ENCODE data around the gene TMEM171. TPM values are rescaled to one million over a fixed set of nuclear protein-coding genes. Genes with fewer than 3 reads are reported as not detected.

The TMEM171 gene
- total RNA-seq, 2 experiments from 2014 or later = not detected

GRCh38 chr5:73126381-73126780 is 6.0 kb downstream of the TMEM171 start:
- H3K36me3 Mint-ChIP-seq (ENCODE audit: low read depth) = no peaks in the 10 kb centered on the region
- TF ChIP-seq CTCF (IDR thresholded peaks at IDR 0.05) = no peak
- no peak overlapping the region for H3K27ac Mint-ChIP-seq

GRCh38 chr5:73126957-73127356 is 6.6 kb downstream of the TMEM171 start:
- Mint-ChIP-seq H3K9me3 (no peaks in the 10 kb centered on the region), H3K4me3 (no peak overlapping the region), H3K36me3 (ENCODE audit: low read depth) (no peaks in the 10 kb centered on the region), H3K27me3 (peaks cover 75% of the 10 kb centered on the region), H3K4me1 (ENCODE audit: low read depth) (peaks cover 19% of the 10 kb centered on the region), H3K27ac (no peak overlapping the region)
- DNase-seq = no peak
- intact Hi-C loops (cut with DNase I, micrococcal nuclease) = no loop called here
- no peaks in the 10 kb centered on the region for H3K36me3 ChIP-seq (ENCODE audit: insufficient read depth, low read length)
- no peak for TF ChIP-seq CTCF (IDR thresholded peaks at IDR 0.05)
- ChIA-PET POLR2A (no interaction called here), CTCF (no interaction called here)
- peaks cover 0 to 4% of the 10 kb centered on the region in 2 experiments for H3K9me3 ChIP-seq (ENCODE audit: control insufficient read depth in 1 of 2, insufficient read depth in 1 of 2, low read length in 2 of 2)
- no peak for ATAC-seq (ENCODE audit: poor library complexity)
- peaks cover 12% of the 10 kb centered on the region for H3K4me1 ChIP-seq (ENCODE audit: insufficient read depth, low read length)
- H3K4me3 ChIP-seq (ENCODE audit: low read length) = no peak overlapping the region
- peaks cover 15 to 36% of the 10 kb centered on the region in 2 experiments for H3K27me3 ChIP-seq (ENCODE audit: control insufficient read depth in 1 of 2, insufficient read depth in 2 of 2, low read length in 2 of 2)
- H3K27ac ChIP-seq (ENCODE audit: low read depth in 1 of 2, low read length in 2 of 2) = no peak overlapping the region

More at GRCh38 chr5:73126381-73126780, 6.0 kb downstream of the TMEM171 start:
- Histone ChIP-seq H3K27me3 (ENCODE audit: control insufficient read depth in 1 of 2, insufficient read depth in 2 of 2, low read length in 2 of 2) (peaks cover 18 to 41% of the 10 kb centered on the region in 2 experiments), H3K27ac (ENCODE audit: low read depth in 1 of 2, low read length in 2 of 2) (no peak overlapping the region), H3K36me3 (ENCODE audit: insufficient read depth, low read length) (no peaks in the 10 kb centered on the region), H3K4me3 (ENCODE audit: low read length) (no peak overlapping the region), H3K9me3 (ENCODE audit: control insufficient read depth in 1 of 2, insufficient read depth in 1 of 2, low read length in 2 of 2) (peaks cover 0 to 4% of the 10 kb centered on the region in 2 experiments), H3K4me1 (ENCODE audit: insufficient read depth, low read length) (peaks cover 12% of the 10 kb centered on the region)
- Mint-ChIP-seq H3K4me1 (ENCODE audit: low read depth) (peaks cover 24% of the 10 kb centered on the region), H3K27me3 (peaks cover 81% of the 10 kb centered on the region), H3K9me3 (no peaks in the 10 kb centered on the region), H3K4me3 (no peak overlapping the region)
- POLR2A ChIA-PET = no interaction called here
- no peak for DNase-seq
- ATAC-seq (ENCODE audit: poor library complexity) = no peak
- CTCF ChIA-PET = no interaction called here
- intact Hi-C loops (cut with DNase I, micrococcal nuclease) = no loop called here

GRCh38 chr5:73129143-73129542 is 8.8 kb downstream of the TMEM171 start:
- Mint-ChIP-seq H3K4me3 (no peak overlapping the region), H3K4me1 (ENCODE audit: low read depth) (peaks cover 3% of the 10 kb centered on the region), H3K27me3 (peaks cover 61% of the 10 kb centered on the region), H3K27ac (no peak overlapping the region), H3K9me3 (no peaks in the 10 kb centered on the region), H3K36me3 (ENCODE audit: low read depth) (no peaks in the 10 kb centered on the region)
- Histone ChIP-seq H3K9me3 (ENCODE audit: control insufficient read depth in 1 of 2, insufficient read depth in 1 of 2, low read length in 2 of 2) (no peaks in the 10 kb centered on the region), H3K4me1 (ENCODE audit: insufficient read depth, low read length) (no peaks in the 10 kb centered on the region), H3K36me3 (ENCODE audit: insufficient read depth, low read length) (no peaks in the 10 kb centered on the region), H3K27me3 (ENCODE audit: control insufficient read depth in 1 of 2, insufficient read depth in 2 of 2, low read length in 2 of 2) (peaks cover 10 to 29% of the 10 kb centered on the region in 2 experiments), H3K4me3 (ENCODE audit: low read length) (no peak overlapping the region), H3K27ac (ENCODE audit: low read depth in 1 of 2, low read length in 2 of 2) (no peak overlapping the region)
- ATAC-seq (ENCODE audit: poor library complexity) = no peak
- ChIA-PET POLR2A (no interaction called here), CTCF (no interaction called here)
- no peak for DNase-seq
- no peak for TF ChIP-seq CTCF (IDR thresholded peaks at IDR 0.05)
- intact Hi-C loops (cut with DNase I, micrococcal nuclease) = no loop called here

Data from CD4-positive, alpha-beta T cell (primary cell).